Tibial nerve (tissue), 4 donors: ENCODE measurements around the gene DDC. TPM values are rescaled to one million over a fixed set of nuclear protein-coding genes. Genes with fewer than 3 reads are reported as not detected.

Experiments
- DNase-seq, 2 donors: peaks; one replicate each; pipeline ENCODE4 v3.0.0-alpha.2; 2019; ENCODE audit warnings: low spot score in 2 of 2
- H3K27ac ChIP-seq, 4 donors: fragments of 200-600 bp; sonication (generic) in 3 of 4; one replicate each; pipeline ENCODE4 v1.5.1; 2017 to 2019; ENCODE audit warnings: mild to moderate bottlenecking in 1 of 4
- H3K27me3 ChIP-seq, 2 donors: fragments of 200-600 bp; sonication (generic) in 1 of 2; one replicate each; pipeline versions ENCODE4 v1.5.1 to v1.6.0; 2017 to 2019
- H3K36me3 ChIP-seq, 3 donors: fragments of 200-600 bp; sonication (generic); one replicate each; pipeline ENCODE4 v1.5.1; 2018 to 2019
- H3K4me1 ChIP-seq, 4 donors: fragments of 200-600 bp; sonication (generic) in 3 of 4; one replicate each; pipeline ENCODE4 v1.5.1; 2017 to 2019
- H3K4me3 ChIP-seq, 4 donors: fragments of 200-600 bp; sonication (generic) in 3 of 4; one replicate each; pipeline ENCODE4 v1.5.1; 2017 to 2019; ENCODE audit warnings: mild to moderate bottlenecking in 1 of 4, moderate library complexity in 1 of 4
- H3K9me3 ChIP-seq, 4 donors: fragments of 200-600 bp; sonication (generic) in 3 of 4; one replicate each; pipeline ENCODE4 v1.5.1; 2017 to 2019
- CTCF ChIP-seq, 5 experiments: fragments of 200-600 bp in 3 of 5; fragments of 450-650 bp in 2 of 5; sonication (generic) in 3 of 5; IDR thresholded peaks; one replicate each; pipeline ENCODE4 v1.5.1; 2016 to 2019; ENCODE audit warnings: antibody characterized with exemption in 5 of 5, mild to moderate bottlenecking in 3 of 5, moderate library complexity in 2 of 5
- EP300 ChIP-seq, 2 donors: sonication (generic); formaldehyde crosslinking; IDR thresholded peaks; one replicate each; pipeline ENCODE4 v1.6.1; 2017; ENCODE audit warnings: antibody characterized with exemption in 2 of 2, mild to moderate bottlenecking in 1 of 2
- POLR2A ChIP-seq, 2 donors: fragments of 450-650 bp; IDR thresholded peaks; one replicate each; pipeline ENCODE4 v1.6.1; 2017; ENCODE audit warnings: antibody characterized with exemption in 2 of 2, mild to moderate bottlenecking in 2 of 2, moderate library complexity in 2 of 2
- whole genome bisulfite sequencing, 2 donors: methylation state at CpG; one replicate each; pipeline ENCODE4 v1.1.5; 2018; 5-methylcytosine and 5-hydroxymethylcytosine counted together
- total RNA-seq, 4 donors: library from RNA; depleted of rRNA; stranded (reverse); fragments of >200 nt; gene quantifications; one replicate each; pipeline ENCODE4 v1.1.0, GENCODE V29; 2016

Gene DDC
- total RNA-seq, 4 donors from 2014 or later = 0.66 TPM; not detected in 3

- Histone ChIP-seq H3K9me3 (no peaks in the 10 kb centered on the region), H3K4me1 (no peaks in the 10 kb centered on the region), H3K4me3 (no peak overlapping the region), H3K27me3 (no peaks in the 10 kb centered on the region), H3K27ac (no peak overlapping the region), H3K36me3 (peaks cover 0 to 43% (median 0%) of the 10 kb centered on the region in 3 donors)
- TF ChIP-seq CTCF (IDR thresholded peaks at IDR 0.05) (no peak), EP300 (IDR thresholded peaks at IDR 0.05) (no peak), POLR2A (IDR thresholded peaks at IDR 0.05) (no peak)
- WGBS, 2 donors = 88 to 92% methylated on average over 13 of the region's 13 CpGs
- DNase-seq = no peak
These were observed 25.3 kb upstream of the DDC start for GRCh38 chr7:50590535-50590934.

- WGBS, 2 donors = 62 to 77% methylated on average over 2 of the region's 2 CpGs
- TF ChIP-seq POLR2A (IDR thresholded peaks at IDR 0.05) (no peak), EP300 (IDR thresholded peaks at IDR 0.05) (no peak), CTCF (IDR thresholded peaks at IDR 0.05) (no peak)
These were observed 24.2 kb upstream of the DDC start for GRCh38 chr7:50589364-50589763.

GRCh38 chr7:50588937-50589336 lies 23.7 kb upstream of the DDC start:
- TF ChIP-seq POLR2A (IDR thresholded peaks at IDR 0.05) (no peak), EP300 (IDR thresholded peaks at IDR 0.05) (no peak), CTCF (IDR thresholded peaks at IDR 0.05) (no peak)
- WGBS, 2 donors = 78 to 85% methylated on average over 8 of the region's 8 CpGs
- no peak overlapping the region for H3K4me3 ChIP-seq
- no peak for DNase-seq
- peaks cover 0 to 30% (median 0%) of the 10 kb centered on the region in 3 donors for H3K36me3 ChIP-seq
- no peak overlapping the region for H3K27ac ChIP-seq
- H3K4me1 ChIP-seq = no peaks in the 10 kb centered on the region
- peaks cover 0 to 6% (median 0%) of the 10 kb centered on the region in 4 donors for H3K9me3 ChIP-seq
- H3K27me3 ChIP-seq = no peaks in the 10 kb centered on the region

More at GRCh38 chr7:50589364-50589763, 24.2 kb upstream of the DDC start:
- H3K9me3 ChIP-seq = peaks cover 0 to 2% (median 0%) of the 10 kb centered on the region in 4 donors
- no peak for DNase-seq
- H3K36me3 ChIP-seq = peaks cover 0 to 35% (median 0%) of the 10 kb centered on the region in 3 donors
- no peak overlapping the region for H3K4me3 ChIP-seq
- H3K27ac ChIP-seq = no peak overlapping the region
- no peaks in the 10 kb centered on the region for H3K4me1 ChIP-seq
- no peaks in the 10 kb centered on the region for H3K27me3 ChIP-seq

GRCh38 chr7:50587737-50588136 lies 22.5 kb upstream of the DDC start:
- peaks cover 0 to 18% (median 0%) of the 10 kb centered on the region in 3 donors for H3K36me3 ChIP-seq
- no peak for TF ChIP-seq CTCF (IDR thresholded peaks at IDR 0.05)
- no peak for DNase-seq
- no peak overlapping the region for H3K4me3 ChIP-seq
- H3K27ac ChIP-seq = no peak overlapping the region
- H3K27me3 ChIP-seq = no peaks in the 10 kb centered on the region
- H3K9me3 ChIP-seq = peaks cover 0 to 17% (median 0%) of the 10 kb centered on the region in 4 donors
- WGBS, 2 donors = 77 to 87% methylated on average over 6 of the region's 6 CpGs
- H3K4me1 ChIP-seq = no peaks in the 10 kb centered on the region

GRCh38 chr7:50584793-50585408 lies 19.7 kb upstream of the DDC start:
- DNase-seq = no peak
- TF ChIP-seq CTCF (IDR thresholded peaks at IDR 0.05) = no peak
- Histone ChIP-seq H3K27me3 (no peaks in the 10 kb centered on the region), H3K4me3 (no peak overlapping the region), H3K36me3 (no peaks in the 10 kb centered on the region), H3K9me3 (peaks cover 0 to 17% (median 0%) of the 10 kb centered on the region in 4 donors), H3K27ac (no peak overlapping the region), H3K4me1 (no peaks in the 10 kb centered on the region)
- WGBS, 2 donors = 77 to 81% methylated on average over 5 of the region's 5 CpGs
